Adrenal gland (tissue), 5 donors: ENCODE results near the gene IL12A.

ENCODE experiments used
- CTCF ChIP-seq, 6 experiments: fragments of 450-650 bp in 4 of 6; fragments of 200-600 bp in 2 of 6; sonication (generic) in 1 of 6; IDR thresholded peaks; 1 replicate in 5 of 6; 2 replicates in 1 of 6; pipeline versions ENCODE4 v1.5.1 to v1.8.0; 2016 to 2021; ENCODE audit warnings: antibody characterized with exemption in 6 of 6, mild to moderate bottlenecking in 2 of 6, moderate library complexity in 1 of 6
- POLR2A ChIP-seq, 2 donors: fragments of 450-650 bp; IDR thresholded peaks; one replicate each; pipeline ENCODE4 v1.6.1; 2017; ENCODE audit warnings: antibody characterized with exemption in 2 of 2, mild to moderate bottlenecking in 2 of 2, moderate library complexity in 1 of 2
- donor health status: DM: no; HTN: no; CAD: no.

- TF ChIP-seq POLR2A (IDR thresholded peaks at IDR 0.05) (no peak), CTCF (IDR thresholded peaks at IDR 0.05) (no peak)
Measured at GRCh38 chr3:159992589-159992988, 4.0 kb downstream of the IL12A start.
